Osteocyte (in vitro differentiated cells): Measurements from ENCODE around the gene TMEM109. TPM values are rescaled to one million over a fixed set of nuclear protein-coding genes. Genes with fewer than 3 reads are reported as not detected.

Source experiments
- DNase-seq: peaks from one replicate; pipeline ENCODE4 v3.0.0; 2021; ENCODE audit warnings: mixed read lengths; ENCODE audit not compliant: unreplicated experiment; ENCODE audit errors: extremely low spot score
- H3K27ac Mint-ChIP-seq: one replicate; pipeline ENCODE4 v1.8.0; 2021; ENCODE audit warnings: mild to moderate bottlenecking, mixed read lengths; ENCODE audit not compliant: unreplicated experiment
- H3K27me3 Mint-ChIP-seq: one replicate; pipeline ENCODE4 v1.8.0; 2021; ENCODE audit warnings: mixed read lengths; ENCODE audit not compliant: unreplicated experiment
- H3K36me3 Mint-ChIP-seq: one replicate; pipeline ENCODE4 v1.8.0; 2021; ENCODE audit warnings: mixed read lengths; ENCODE audit not compliant: unreplicated experiment
- H3K4me1 Mint-ChIP-seq: one replicate; pipeline ENCODE4 v1.8.0; 2021; ENCODE audit warnings: mixed read lengths; ENCODE audit not compliant: unreplicated experiment
- H3K4me3 Mint-ChIP-seq: one replicate; pipeline ENCODE4 v1.8.0; 2021; ENCODE audit warnings: mild to moderate bottlenecking, moderate library complexity, mixed read lengths; ENCODE audit not compliant: unreplicated experiment
- H3K9me3 Mint-ChIP-seq: one replicate; pipeline ENCODE4 v1.8.0; 2021; ENCODE audit warnings: mixed read lengths; ENCODE audit not compliant: unreplicated experiment
- total RNA-seq: library from RNA; stranded (reverse); gene quantifications from 2 replicates; pipeline ENCODE4 v1.2.1, GENCODE V29; 2021
- TF ChIP-seq, protein P1 (sequence below): fragments of 200-600 bp; sonication (generic); IDR thresholded peaks from 2 replicates; pipeline ENCODE4 v1.5.0; 2021; ENCODE audit warnings: antibody characterized with exemption, mild to moderate bottlenecking, moderate library complexity

Gene TMEM109
- total RNA-seq, 1 donor from 2014 or later = 152 TPM

DNA sequence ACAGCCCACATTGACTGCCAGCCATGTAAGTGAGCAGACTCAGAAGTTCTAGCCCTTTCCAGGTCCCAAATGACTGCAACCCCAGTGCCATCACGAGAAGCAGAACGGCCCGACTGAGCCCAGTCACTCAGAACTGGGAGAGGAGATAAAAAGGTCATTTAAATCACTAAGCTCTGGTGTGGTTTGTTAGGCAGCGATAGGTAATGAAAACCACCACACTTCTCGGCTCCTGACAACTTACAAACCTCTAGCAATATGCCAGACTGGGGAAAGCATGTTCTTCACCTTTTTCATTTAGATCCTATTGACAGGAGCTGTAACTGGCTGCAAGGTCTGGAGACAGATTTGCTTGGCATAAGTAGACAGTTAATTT, 31.3 kb downstream of the TMEM109 start:
- no peaks in the 10 kb centered on the region for H3K9me3 Mint-ChIP-seq
- H3K27ac Mint-ChIP-seq = no peak overlapping the region
- H3K4me3 Mint-ChIP-seq = no peak overlapping the region
- DNase-seq = no peak
- no peaks in the 10 kb centered on the region for H3K27me3 Mint-ChIP-seq
- TF ChIP-seq, protein P1, sequence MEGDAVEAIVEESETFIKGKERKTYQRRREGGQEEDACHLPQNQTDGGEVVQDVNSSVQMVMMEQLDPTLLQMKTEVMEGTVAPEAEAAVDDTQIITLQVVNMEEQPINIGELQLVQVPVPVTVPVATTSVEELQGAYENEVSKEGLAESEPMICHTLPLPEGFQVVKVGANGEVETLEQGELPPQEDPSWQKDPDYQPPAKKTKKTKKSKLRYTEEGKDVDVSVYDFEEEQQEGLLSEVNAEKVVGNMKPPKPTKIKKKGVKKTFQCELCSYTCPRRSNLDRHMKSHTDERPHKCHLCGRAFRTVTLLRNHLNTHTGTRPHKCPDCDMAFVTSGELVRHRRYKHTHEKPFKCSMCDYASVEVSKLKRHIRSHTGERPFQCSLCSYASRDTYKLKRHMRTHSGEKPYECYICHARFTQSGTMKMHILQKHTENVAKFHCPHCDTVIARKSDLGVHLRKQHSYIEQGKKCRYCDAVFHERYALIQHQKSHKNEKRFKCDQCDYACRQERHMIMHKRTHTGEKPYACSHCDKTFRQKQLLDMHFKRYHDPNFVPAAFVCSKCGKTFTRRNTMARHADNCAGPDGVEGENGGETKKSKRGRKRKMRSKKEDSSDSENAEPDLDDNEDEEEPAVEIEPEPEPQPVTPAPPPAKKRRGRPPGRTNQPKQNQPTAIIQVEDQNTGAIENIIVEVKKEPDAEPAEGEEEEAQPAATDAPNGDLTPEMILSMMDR = no peak
- peaks cover 20% of the 10 kb centered on the region for H3K36me3 Mint-ChIP-seq
- peaks cover 4% of the 10 kb centered on the region for H3K4me1 Mint-ChIP-seq

DNA sequence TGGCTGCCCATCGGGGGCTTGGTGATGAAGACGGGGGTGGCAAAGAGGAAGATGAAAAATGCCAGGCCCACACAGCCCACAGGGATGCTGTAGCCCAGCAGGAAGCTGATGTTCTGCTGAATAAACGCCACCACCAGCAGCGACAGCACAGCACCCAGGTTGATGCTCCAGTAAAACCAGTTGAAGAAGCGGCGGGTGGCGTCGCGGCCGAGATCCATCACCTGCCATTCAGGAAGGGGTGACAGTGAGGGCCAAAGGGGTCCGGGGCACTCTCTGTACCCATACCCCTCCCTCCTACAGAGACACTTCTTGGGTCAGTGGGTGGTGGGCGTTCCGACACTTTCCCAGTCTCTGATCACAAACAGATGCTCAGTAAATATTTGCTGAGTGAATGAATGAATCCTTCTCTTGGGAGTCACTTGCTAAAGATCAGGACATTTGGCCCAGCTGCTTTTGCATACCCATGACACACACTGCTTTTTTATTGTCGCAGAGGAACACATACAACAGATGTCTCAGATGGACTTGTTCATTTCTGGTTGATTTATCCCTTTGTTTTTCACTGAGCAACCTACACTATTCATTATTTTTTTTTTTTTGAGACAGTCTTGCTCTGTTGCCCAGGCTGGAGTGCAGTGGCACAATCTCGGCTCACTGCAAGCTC, 32.8 kb downstream of the TMEM109 start:
- Mint-ChIP-seq H3K27ac (no peak overlapping the region), H3K36me3 (peaks cover 10% of the 10 kb centered on the region), H3K4me3 (no peak overlapping the region), H3K4me1 (peaks cover 7% of the 10 kb centered on the region), H3K27me3 (no peaks in the 10 kb centered on the region), H3K9me3 (no peaks in the 10 kb centered on the region)
- TF ChIP-seq, protein P1 = no peak
- no peak for DNase-seq

DNA sequence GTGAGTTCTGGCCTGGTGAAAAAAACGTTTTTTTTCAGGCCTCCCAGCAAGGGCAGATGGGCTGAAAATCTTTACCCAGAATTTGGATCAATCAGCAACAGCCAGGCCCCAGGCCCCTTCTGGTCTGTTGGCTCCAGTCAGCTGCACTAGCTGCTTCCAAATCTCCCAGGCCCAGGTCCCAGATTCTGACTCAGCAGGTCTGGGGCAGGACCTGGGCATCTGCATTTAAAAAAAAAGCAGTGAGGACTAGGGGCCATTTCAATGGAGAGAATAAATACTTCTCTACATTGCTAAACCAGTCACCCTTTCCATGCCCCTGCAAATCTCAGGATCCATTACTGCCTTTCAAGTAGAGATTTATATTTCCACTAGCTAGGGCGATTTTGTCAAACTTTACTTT, 33.7 kb downstream of the TMEM109 start:
- Mint-ChIP-seq H3K4me3 (no peak overlapping the region), H3K4me1 (peaks cover 15% of the 10 kb centered on the region), H3K9me3 (no peaks in the 10 kb centered on the region), H3K36me3 (peaks cover 10% of the 10 kb centered on the region), H3K27me3 (no peaks in the 10 kb centered on the region), H3K27ac (no peak overlapping the region)
- DNase-seq = no peak
- TF ChIP-seq, protein P1 = no peak

GRCh38 chr11:60948250-60948649, 34.3 kb downstream of the TMEM109 start:
- TF ChIP-seq, protein P1 = no peak
- Mint-ChIP-seq H3K9me3 (no peaks in the 10 kb centered on the region), H3K4me3 (no peak overlapping the region), H3K27me3 (no peaks in the 10 kb centered on the region), H3K4me1 (peaks cover 17% of the 10 kb centered on the region), H3K36me3 (peaks cover 10% of the 10 kb centered on the region), H3K27ac (no peak overlapping the region)
- no peak for DNase-seq

DNA sequence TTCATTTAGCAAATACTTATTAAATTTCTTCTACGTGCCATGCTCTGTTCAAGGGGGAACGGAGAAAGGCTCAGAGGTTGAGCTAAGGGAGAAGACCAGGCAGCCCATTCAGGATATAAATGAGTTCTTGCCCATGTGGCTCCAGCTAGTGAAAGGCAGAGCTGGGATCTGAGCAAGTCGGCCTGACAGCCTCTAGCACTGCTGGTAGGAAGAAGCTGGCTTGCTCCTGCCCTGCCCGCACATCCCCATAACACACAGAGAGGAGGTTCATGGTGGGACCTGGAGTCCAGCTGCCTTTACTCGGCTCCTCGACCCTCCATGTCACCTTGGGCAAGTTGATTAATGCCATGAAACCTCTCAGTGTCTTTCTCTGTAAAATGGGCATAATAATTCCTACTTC, 36.1 kb downstream of the TMEM109 start:
- peaks cover 9% of the 10 kb centered on the region for H3K36me3 Mint-ChIP-seq
- no peak for DNase-seq
- peaks cover 17% of the 10 kb centered on the region for H3K4me1 Mint-ChIP-seq
- H3K4me3 Mint-ChIP-seq = peak overlapping the region; percentile 56
- no peaks in the 10 kb centered on the region for H3K9me3 Mint-ChIP-seq
- TF ChIP-seq, protein P1 = no peak
- no peaks in the 10 kb centered on the region for H3K27me3 Mint-ChIP-seq
- H3K27ac Mint-ChIP-seq = no peak overlapping the region
